ENCODE data around the gene SPATA17. TPM values are rescaled to one million over a fixed set of nuclear protein-coding genes. Genes with fewer than 3 reads are reported as not detected.

The SPATA17 gene
- polyA plus RNA-seq, 1 of the 3 experiments (the other 2 are of a cell fraction): 1.2 TPM

DNA sequence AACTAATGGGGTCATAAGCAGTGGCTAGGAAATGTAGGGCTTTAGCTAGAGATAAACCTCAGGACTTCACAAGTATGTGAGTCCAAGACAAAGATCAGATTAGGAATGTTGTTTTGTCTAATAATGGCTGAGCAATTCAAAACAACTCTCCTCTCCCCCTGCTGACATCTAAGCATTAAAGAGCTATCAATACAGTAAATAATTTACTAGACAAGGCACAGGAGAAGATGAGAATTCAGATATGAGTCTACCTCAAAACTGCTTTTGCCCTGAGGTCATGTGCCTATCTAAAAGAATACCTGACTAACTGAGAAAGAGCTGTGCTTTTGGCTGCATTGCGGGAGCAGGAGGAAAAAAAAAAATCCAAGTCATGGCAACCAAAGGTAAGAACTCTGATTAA is 86.8 kb downstream of the SPATA17 start:
- Histone ChIP-seq H3K4me2 (no peak overlapping the region), H2AFZ (ENCODE audit: low read depth) (no peak overlapping the region), H3K9ac (no peak overlapping the region), H3K27ac (ENCODE audit: low read depth in 2 of 2, low read length in 1 of 2) (no peak overlapping the region), H3K4me3 (ENCODE audit: low read depth in 2 of 2, low read length in 1 of 2) (no peak overlapping the region), H3K79me2 (ENCODE audit: insufficient read depth) (no peaks in the 10 kb centered on the region), H3K27me3 (ENCODE audit: insufficient read depth) (no peaks in the 10 kb centered on the region), H3F3A (replicated peaks; ENCODE audit: insufficient read depth) (no peaks in the 10 kb centered on the region), H3K9me3 (no peaks in the 10 kb centered on the region), H4K20me1 (ENCODE audit: insufficient read depth) (no peaks in the 10 kb centered on the region), H3K36me3 (replicated peaks in 1 of 2; ENCODE audit: control insufficient read depth in 1 of 2, insufficient read depth in 2 of 2, low read length in 1 of 2) (no peaks in the 10 kb centered on the region), H3K4me1 (ENCODE audit: control insufficient read depth in 1 of 2, insufficient read depth in 2 of 2, low read depth in 1 of 2, low read length in 1 of 2) (peaks cover 0 to 3% of the 10 kb centered on the region in 2 experiments; a peak in 1 of 4 replicates), H3K9me2 (no peaks in the 10 kb centered on the region)
- no peak for DNase-seq
- ChIA-PET POLR2A (no interaction called here), CTCF (interaction anchor here (2.2 kb wide), 1 partner anchor 11 kb away, joined by 8 read pairs; no protein-coding TSS in a partner anchor)
- no peak for TF ChIP-seq SMC3 (IDR thresholded peaks at IDR 0.05; ENCODE audit: low read depth, low read length)
- WGBS (ENCODE audit: low lambda C conversion rate): 96% methylated on average over 1 of the region's 1 CpG

DNA sequence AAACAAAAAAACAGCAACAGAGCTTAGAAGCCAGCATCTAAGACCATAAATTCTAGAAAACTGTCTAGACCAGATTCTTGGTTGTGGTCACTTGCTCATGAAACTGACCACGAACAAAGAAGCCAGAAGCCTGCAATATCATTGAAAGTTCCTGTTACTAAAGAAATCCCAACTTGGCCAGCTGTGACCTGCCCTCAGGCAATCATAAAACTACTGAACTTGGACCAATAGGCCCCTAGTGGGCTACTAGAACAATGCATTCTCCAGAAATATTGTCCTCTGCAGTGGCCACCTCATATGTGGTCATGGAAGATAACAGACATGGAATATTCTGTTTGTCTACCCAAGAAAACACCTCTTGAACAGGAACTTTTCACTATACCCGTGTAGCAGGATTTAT is 87.7 kb downstream of the SPATA17 start:
- no peaks in the 10 kb centered on the region for H3K9me3 ChIP-seq
- H3K4me1 ChIP-seq (ENCODE audit: control insufficient read depth in 1 of 2, insufficient read depth in 2 of 2, low read depth in 1 of 2, low read length in 1 of 2): peaks cover 0 to 3% of the 10 kb centered on the region in 2 experiments; a peak in 1 of 4 replicates
- no peaks in the 10 kb centered on the region for H4K20me1 ChIP-seq (ENCODE audit: insufficient read depth)
- H3K79me2 ChIP-seq (ENCODE audit: insufficient read depth): no peaks in the 10 kb centered on the region
- H3K4me2 ChIP-seq: no peak overlapping the region
- no peak overlapping the region for H3K27ac ChIP-seq (ENCODE audit: low read depth in 2 of 2, low read length in 1 of 2)
- H3K36me3 ChIP-seq (replicated peaks in 1 of 2; ENCODE audit: control insufficient read depth in 1 of 2, insufficient read depth in 2 of 2, low read length in 1 of 2): no peaks in the 10 kb centered on the region
- no peak for DNase-seq
- ChIA-PET POLR2A (no interaction called here), CTCF (interaction anchor here (2.2 kb wide), 1 partner anchor 10 kb away, joined by 8 read pairs; no protein-coding TSS in a partner anchor)
- H3K9ac ChIP-seq: no peak overlapping the region
- no peak overlapping the region for H3K4me3 ChIP-seq (ENCODE audit: low read depth in 2 of 2, low read length in 1 of 2)
- no peak for TF ChIP-seq EZH2phosphoT487 (IDR thresholded peaks at IDR 0.05; ENCODE audit: borderline replicate concordance, low read depth)
- TF ChIP-seq, protein P1, sequence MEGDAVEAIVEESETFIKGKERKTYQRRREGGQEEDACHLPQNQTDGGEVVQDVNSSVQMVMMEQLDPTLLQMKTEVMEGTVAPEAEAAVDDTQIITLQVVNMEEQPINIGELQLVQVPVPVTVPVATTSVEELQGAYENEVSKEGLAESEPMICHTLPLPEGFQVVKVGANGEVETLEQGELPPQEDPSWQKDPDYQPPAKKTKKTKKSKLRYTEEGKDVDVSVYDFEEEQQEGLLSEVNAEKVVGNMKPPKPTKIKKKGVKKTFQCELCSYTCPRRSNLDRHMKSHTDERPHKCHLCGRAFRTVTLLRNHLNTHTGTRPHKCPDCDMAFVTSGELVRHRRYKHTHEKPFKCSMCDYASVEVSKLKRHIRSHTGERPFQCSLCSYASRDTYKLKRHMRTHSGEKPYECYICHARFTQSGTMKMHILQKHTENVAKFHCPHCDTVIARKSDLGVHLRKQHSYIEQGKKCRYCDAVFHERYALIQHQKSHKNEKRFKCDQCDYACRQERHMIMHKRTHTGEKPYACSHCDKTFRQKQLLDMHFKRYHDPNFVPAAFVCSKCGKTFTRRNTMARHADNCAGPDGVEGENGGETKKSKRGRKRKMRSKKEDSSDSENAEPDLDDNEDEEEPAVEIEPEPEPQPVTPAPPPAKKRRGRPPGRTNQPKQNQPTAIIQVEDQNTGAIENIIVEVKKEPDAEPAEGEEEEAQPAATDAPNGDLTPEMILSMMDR (IDR thresholded peaks at IDR 0.05): peak; percentile 21; the same call in 1 of the 2 replicates
- no peak for TF ChIP-seq RXRA (IDR thresholded peaks at IDR 0.05; ENCODE audit: borderline replicate concordance, low read depth)
- no peaks in the 10 kb centered on the region for H3K9me2 ChIP-seq
- WGBS (ENCODE audit: low lambda C conversion rate): 80% methylated on average over 2 of the region's 2 CpGs
- H3F3A ChIP-seq (replicated peaks; ENCODE audit: insufficient read depth): no peaks in the 10 kb centered on the region
- no peaks in the 10 kb centered on the region for H3K27me3 ChIP-seq (ENCODE audit: insufficient read depth)
- no peak overlapping the region for H2AFZ ChIP-seq (ENCODE audit: low read depth)

DNA sequence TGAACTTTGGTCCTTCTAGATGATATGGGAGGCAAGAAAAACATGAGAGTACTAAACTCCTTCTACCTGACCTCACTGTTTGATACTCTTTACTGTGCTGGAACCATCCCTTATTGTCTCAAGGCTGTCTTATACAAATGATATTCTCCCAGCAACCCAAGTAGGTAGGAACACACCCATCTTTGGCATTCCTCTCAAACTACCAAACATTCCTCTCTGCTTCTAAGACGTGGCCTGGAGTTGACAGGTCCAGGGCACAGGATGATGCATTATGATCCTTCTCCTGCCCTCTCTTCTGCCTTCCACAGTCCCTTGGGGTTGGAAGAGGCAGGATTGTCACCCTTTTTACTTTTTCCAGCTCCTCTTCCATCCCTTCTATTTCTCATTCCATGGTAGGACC is 90.5 kb downstream of the SPATA17 start:
- H4K20me1 ChIP-seq (ENCODE audit: insufficient read depth): no peaks in the 10 kb centered on the region
- no peaks in the 10 kb centered on the region for H3K9me2 ChIP-seq
- H3K79me2 ChIP-seq (ENCODE audit: insufficient read depth): no peaks in the 10 kb centered on the region
- no peaks in the 10 kb centered on the region for H3K9me3 ChIP-seq
- ChIA-PET POLR2A (no interaction called here), CTCF (no interaction called here)
- H3K4me3 ChIP-seq (ENCODE audit: low read depth in 2 of 2, low read length in 1 of 2): no peak overlapping the region
- 10% methylated on average over 1 of the region's 1 CpG for WGBS (ENCODE audit: low lambda C conversion rate)
- no peaks in the 10 kb centered on the region for H3K27me3 ChIP-seq (ENCODE audit: insufficient read depth)
- DNase-seq: no peak
- H3K27ac ChIP-seq (ENCODE audit: low read depth in 2 of 2, low read length in 1 of 2): no peak overlapping the region
- H2AFZ ChIP-seq (ENCODE audit: low read depth): no peak overlapping the region
- peaks cover 0 to 3% of the 10 kb centered on the region in 2 experiments; a peak in 1 of 4 replicates for H3K4me1 ChIP-seq (ENCODE audit: control insufficient read depth in 1 of 2, insufficient read depth in 2 of 2, low read depth in 1 of 2, low read length in 1 of 2)
- H3K36me3 ChIP-seq (replicated peaks in 1 of 2; ENCODE audit: control insufficient read depth in 1 of 2, insufficient read depth in 2 of 2, low read length in 1 of 2): no peaks in the 10 kb centered on the region
- no peaks in the 10 kb centered on the region for H3F3A ChIP-seq (replicated peaks; ENCODE audit: insufficient read depth)
- H3K9ac ChIP-seq: no peak overlapping the region
- H3K4me2 ChIP-seq: no peak overlapping the region
- TF ChIP-seq, protein P2, sequence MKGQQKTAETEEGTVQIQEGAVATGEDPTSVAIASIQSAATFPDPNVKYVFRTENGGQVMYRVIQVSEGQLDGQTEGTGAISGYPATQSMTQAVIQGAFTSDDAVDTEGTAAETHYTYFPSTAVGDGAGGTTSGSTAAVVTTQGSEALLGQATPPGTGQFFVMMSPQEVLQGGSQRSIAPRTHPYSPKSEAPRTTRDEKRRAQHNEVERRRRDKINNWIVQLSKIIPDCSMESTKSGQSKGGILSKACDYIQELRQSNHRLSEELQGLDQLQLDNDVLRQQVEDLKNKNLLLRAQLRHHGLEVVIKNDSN (IDR thresholded peaks at IDR 0.05; ENCODE audit: borderline replicate concordance, low read depth): no peak
- TF ChIP-seq POLR2AphosphoS5 (IDR thresholded peaks at IDR 0.05; ENCODE audit: low read depth, low read length) (no peak), NRF1 (IDR thresholded peaks at IDR 0.05; ENCODE audit: low read depth, low read length) (no peak), NFIC (IDR thresholded peaks at IDR 0.05; ENCODE audit: borderline replicate concordance) (no peak), TAF1 (IDR thresholded peaks at IDR 0.05; ENCODE audit: borderline replicate concordance, low read depth, low read length) (no peak), SMC3 (IDR thresholded peaks at IDR 0.05; ENCODE audit: low read depth, low read length) (no peak), RFX5 (IDR thresholded peaks at IDR 0.05; ENCODE audit: low read length) (no peak), MXI1 (IDR thresholded peaks at IDR 0.05; ENCODE audit: low read depth, low read length) (no peak)
- TF ChIP-seq, protein P1 (IDR thresholded peaks at IDR 0.05): no peak
- TF ChIP-seq, protein P3, sequence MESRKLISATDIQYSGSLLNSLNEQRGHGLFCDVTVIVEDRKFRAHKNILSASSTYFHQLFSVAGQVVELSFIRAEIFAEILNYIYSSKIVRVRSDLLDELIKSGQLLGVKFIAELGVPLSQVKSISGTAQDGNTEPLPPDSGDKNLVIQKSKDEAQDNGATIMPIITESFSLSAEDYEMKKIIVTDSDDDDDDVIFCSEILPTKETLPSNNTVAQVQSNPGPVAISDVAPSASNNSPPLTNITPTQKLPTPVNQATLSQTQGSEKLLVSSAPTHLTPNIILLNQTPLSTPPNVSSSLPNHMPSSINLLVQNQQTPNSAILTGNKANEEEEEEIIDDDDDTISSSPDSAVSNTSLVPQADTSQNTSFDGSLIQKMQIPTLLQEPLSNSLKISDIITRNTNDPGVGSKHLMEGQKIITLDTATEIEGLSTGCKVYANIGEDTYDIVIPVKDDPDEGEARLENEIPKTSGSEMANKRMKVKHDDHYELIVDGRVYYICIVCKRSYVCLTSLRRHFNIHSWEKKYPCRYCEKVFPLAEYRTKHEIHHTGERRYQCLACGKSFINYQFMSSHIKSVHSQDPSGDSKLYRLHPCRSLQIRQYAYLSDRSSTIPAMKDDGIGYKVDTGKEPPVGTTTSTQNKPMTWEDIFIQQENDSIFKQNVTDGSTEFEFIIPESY (IDR thresholded peaks at IDR 0.05; ENCODE audit: borderline replicate concordance, low read depth): no peak
- TF ChIP-seq, protein P4, sequence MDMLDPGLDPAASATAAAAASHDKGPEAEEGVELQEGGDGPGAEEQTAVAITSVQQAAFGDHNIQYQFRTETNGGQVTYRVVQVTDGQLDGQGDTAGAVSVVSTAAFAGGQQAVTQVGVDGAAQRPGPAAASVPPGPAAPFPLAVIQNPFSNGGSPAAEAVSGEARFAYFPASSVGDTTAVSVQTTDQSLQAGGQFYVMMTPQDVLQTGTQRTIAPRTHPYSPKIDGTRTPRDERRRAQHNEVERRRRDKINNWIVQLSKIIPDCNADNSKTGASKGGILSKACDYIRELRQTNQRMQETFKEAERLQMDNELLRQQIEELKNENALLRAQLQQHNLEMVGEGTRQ (IDR thresholded peaks at IDR 0.05; ENCODE audit: borderline replicate concordance, low read depth, low read length): no peak
